ENCODE measurements around the gene MTHFD1L.

GRCh38 chr6:150877928-150878327, 12.4 kb downstream of the MTHFD1L start:
- no peak for TF ChIP-seq POLR2A (IDR thresholded peaks at IDR 0.05)
- TF ChIP-seq POLR2AphosphoS5 (IDR thresholded peaks at IDR 0.05) = no peak
